ENCODE measurements around the gene NECAB2.

The NECAB2 gene

GRCh38 chr16:84015399-84015798 is 47.4 kb downstream of the NECAB2 start:
- POLR2A ChIA-PET = no interaction called here
- CTCF ChIA-PET = interaction anchor here (1.2 kb wide), 1 partner anchor 10 kb away, joined by 3 read pairs; no protein-coding TSS in a partner anchor
- no peak for DNase-seq (ENCODE audit: low read depth, low spot score)

DNA sequence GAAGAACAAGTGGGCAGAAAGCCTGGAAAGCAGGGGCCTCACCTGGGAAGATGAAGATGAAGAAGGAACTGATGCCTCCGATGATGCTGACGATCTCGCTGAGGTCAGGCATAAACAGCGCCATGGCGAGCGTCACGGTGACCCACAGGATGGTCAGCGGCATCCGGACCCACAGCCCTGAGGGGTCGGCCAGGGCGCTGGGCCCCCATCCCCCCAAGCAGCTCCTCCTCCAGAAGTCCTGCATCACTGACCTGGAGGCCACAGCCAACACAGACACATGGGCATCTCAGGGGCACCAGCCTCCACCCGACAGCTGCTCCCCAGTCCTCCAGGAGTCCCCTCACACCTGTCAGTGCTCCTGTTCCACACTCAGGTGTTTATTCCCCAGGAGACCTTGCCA is 48.4 kb downstream of the NECAB2 start:
- ChIA-PET CTCF (interaction anchor here (1.0 kb wide), 1 partner anchor 68 kb away, joined by 3 read pairs; no protein-coding TSS in a partner anchor), POLR2A (no interaction called here)
- no peak for DNase-seq (ENCODE audit: low read depth, low spot score)
- TF ChIP-seq, protein P1, sequence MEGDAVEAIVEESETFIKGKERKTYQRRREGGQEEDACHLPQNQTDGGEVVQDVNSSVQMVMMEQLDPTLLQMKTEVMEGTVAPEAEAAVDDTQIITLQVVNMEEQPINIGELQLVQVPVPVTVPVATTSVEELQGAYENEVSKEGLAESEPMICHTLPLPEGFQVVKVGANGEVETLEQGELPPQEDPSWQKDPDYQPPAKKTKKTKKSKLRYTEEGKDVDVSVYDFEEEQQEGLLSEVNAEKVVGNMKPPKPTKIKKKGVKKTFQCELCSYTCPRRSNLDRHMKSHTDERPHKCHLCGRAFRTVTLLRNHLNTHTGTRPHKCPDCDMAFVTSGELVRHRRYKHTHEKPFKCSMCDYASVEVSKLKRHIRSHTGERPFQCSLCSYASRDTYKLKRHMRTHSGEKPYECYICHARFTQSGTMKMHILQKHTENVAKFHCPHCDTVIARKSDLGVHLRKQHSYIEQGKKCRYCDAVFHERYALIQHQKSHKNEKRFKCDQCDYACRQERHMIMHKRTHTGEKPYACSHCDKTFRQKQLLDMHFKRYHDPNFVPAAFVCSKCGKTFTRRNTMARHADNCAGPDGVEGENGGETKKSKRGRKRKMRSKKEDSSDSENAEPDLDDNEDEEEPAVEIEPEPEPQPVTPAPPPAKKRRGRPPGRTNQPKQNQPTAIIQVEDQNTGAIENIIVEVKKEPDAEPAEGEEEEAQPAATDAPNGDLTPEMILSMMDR (IDR thresholded peaks at IDR 0.05; ENCODE audit: insufficient read depth, low read length, missing control alignments) = no peak
- H3K4me3 ChIP-seq (ENCODE audit: low read depth, low read length) = no peak overlapping the region

More at GRCh38 chr16:84015399-84015798, 47.4 kb downstream of the NECAB2 start:
- no peak overlapping the region for H3K4me3 ChIP-seq (ENCODE audit: low read depth, low read length)
- TF ChIP-seq, protein P1 (IDR thresholded peaks at IDR 0.05; ENCODE audit: insufficient read depth, low read length, missing control alignments) = no peak

DNA sequence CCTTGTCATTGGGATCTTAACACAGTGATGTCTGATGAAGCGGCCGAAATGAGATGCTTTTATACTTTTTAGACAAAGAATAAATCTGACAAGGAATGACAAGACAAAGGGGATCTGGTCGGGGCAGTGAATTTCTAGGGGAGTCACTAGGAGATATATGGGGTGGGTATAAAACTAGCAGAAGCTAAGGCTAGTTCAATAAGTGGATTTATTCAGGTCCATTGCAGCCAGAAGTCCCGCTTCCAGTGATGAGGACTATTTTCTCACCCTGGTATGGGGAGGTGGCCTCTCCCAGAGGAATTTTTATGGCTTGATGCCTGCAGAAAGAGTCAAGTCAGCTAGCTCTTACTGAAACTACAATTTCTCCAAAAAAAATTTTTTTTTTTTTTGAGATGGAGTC is 50.7 kb downstream of the NECAB2 start:
- ChIA-PET POLR2A (no interaction called here), CTCF (interaction anchor here (2.3 kb wide), 1 partner anchor 47 kb away, joined by 4 read pairs; no protein-coding TSS in a partner anchor)
- TF ChIP-seq, protein P1 (IDR thresholded peaks at IDR 0.05; ENCODE audit: insufficient read depth, low read length, missing control alignments) = no peak
- no peak overlapping the region for H3K4me3 ChIP-seq (ENCODE audit: low read depth, low read length)
- DNase-seq (ENCODE audit: low read depth, low spot score) = no peak

GRCh38 chr16:84020353-84020752 is 52.3 kb downstream of the NECAB2 start:
- DNase-seq (ENCODE audit: low read depth, low spot score) = no peak
- TF ChIP-seq, protein P1 (IDR thresholded peaks at IDR 0.05; ENCODE audit: insufficient read depth, low read length, missing control alignments) = no peak
- no peak overlapping the region for H3K4me3 ChIP-seq (ENCODE audit: low read depth, low read length)
- POLR2A ChIA-PET = no interaction called here
- CTCF ChIA-PET = interaction anchor here (1.0 to 2.3 kb wide), 2 partner anchors 46 to 66 kb away, joined by 3 to 4 read pairs; no protein-coding TSS in a partner anchor

DNA sequence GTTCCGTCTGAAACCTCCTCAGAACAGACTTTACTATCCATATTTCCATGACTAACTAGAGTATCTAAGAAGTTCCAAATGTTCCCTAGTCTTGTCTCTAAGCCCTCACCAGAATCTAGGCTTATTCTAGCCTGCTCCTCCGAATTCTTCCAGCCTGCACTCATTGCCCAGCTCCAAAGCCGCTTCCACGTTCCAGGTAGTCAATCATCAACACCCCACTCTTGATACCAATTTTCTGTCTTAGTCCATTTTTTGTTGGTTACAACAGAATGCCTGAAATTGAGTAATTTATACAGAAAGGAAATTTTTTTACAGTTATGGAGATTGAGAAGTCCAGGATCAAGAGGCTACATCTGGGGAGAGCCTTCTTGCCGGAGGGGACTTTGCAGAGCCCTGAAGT is 53.4 kb downstream of the NECAB2 start:
- ChIA-PET CTCF (interaction anchor here (1.7 kb wide), 1 partner anchor 42 kb away, joined by 6 read pairs; no protein-coding TSS in a partner anchor), POLR2A (no interaction called here)
- no peak for DNase-seq (ENCODE audit: low read depth, low spot score)
- TF ChIP-seq, protein P1 (IDR thresholded peaks at IDR 0.05; ENCODE audit: insufficient read depth, low read length, missing control alignments) = no peak
- no peak overlapping the region for H3K4me3 ChIP-seq (ENCODE audit: low read depth, low read length)

DNA sequence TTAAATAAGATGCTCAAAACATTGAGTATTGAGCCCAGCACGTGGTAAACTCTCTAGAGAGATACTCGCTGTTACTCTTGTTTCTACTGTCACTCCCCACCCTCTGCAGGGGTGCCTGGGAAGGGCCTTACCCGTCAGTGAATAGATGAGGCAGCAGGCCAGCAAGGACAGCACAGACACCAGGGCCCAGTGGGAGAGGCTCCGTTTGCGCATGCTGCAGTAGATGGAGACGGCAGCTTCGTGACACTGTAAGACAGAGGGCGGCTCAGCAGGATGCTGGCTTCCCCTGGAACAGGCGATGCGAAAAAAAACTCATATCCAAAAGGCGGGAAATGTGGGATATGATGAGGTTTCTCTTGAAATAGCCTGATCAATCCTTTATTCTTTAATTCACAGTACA is 54.6 kb downstream of the NECAB2 start:
- CTCF ChIA-PET = no interaction called here
- POLR2A ChIA-PET = no interaction called here
- H3K4me3 ChIP-seq (ENCODE audit: low read depth, low read length) = no peak overlapping the region
- DNase-seq (ENCODE audit: low read depth, low spot score) = no peak
- TF ChIP-seq, protein P1 (IDR thresholded peaks at IDR 0.05; ENCODE audit: insufficient read depth, low read length, missing control alignments) = no peak
